DOHH2 (cell line): ENCODE measurements around the gene SBNO2.

ENCODE experiments used
- CTCF ChIP-seq: fragments of 200-600 bp; sonication (generic); IDR thresholded peaks from one replicate; pipeline ENCODE4 v1.5.1; 2014; ENCODE audit warnings: antibody characterized with exemption, mild to moderate bottlenecking, low read depth, low read length; ENCODE audit not compliant: poor library complexity, severe bottlenecking
- EZH2phosphoT487 ChIP-seq: fragments of 200-600 bp; sonication (generic); IDR thresholded peaks from 2 replicates; pipeline ENCODE4 v1.6.1; 2017; ENCODE audit warnings: borderline replicate concordance, mild to moderate bottlenecking, antibody characterized with exemption, low read length, moderate library complexity, mixed read lengths

DNA sequence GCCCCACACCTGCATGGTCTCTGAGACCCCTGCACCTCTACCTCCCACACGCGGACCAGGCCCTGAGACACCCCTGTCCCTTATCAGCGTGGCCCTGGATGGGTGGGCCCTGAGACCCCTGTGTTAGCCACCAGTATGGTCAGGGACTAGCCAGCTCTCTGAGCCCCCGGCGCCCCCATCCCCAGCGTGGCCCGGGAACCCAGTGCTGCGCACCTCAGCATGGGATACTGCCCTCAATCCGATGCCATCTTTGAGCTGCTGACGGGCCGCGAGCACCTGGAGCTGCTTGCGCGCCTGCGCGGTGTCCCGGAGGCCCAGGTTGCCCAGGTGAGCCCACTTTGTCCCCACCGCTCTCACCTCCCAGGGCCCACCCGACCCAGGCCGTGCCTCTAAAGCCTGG, 112.1 kb downstream of the SBNO2 start:
- TF ChIP-seq EZH2phosphoT487 (no peak), CTCF (no peak)
